ENCODE data around the gene S100A1.
"Not testable (repeated sequence)": the region's sequence is repeated elsewhere in the genome, so short reads cannot be mapped to it uniquely, and the experiment has no call there.

S100A1 gene

GRCh38 chr1:153670859-153671627 is 42.8 kb downstream of the S100A1 start, which contains the start of gene ILF2:
TSS of gene ILF2 (minus strand) at chr1:153670993. CDS start at chr1:153670922, 71 bp downstream.
- Histone ChIP-seq H3K4me3 (ENCODE audit: low read depth, low read length) (peak within 1 kb of the TSS; percentile 92), H2BK120ac (ENCODE audit: insufficient read depth, low read length, poor library complexity) (peak within 1 kb of the TSS; percentile 19), H4K8ac (ENCODE audit: low read depth, low read length) (peak within 1 kb of the TSS; percentile 85), H2BK12ac (ENCODE audit: low read length) (no peak within 1 kb of the TSS), H4K91ac (ENCODE audit: low read depth, low read length) (peak within 1 kb of the TSS; percentile 88), H3K27ac (ENCODE audit: low read depth, low read length) (peak within 1 kb of the TSS; percentile 32), H2BK5ac (ENCODE audit: low read depth, low read length, poor library complexity) (peak within 1 kb of the TSS; percentile 55), H3K23ac (ENCODE audit: low read length) (no peak within 1 kb of the TSS), H2AFZ (ENCODE audit: insufficient read depth, low read length, poor library complexity) (peak within 1 kb of the TSS; percentile 45), H3K4ac (ENCODE audit: low read depth, low read length) (peak within 1 kb of the TSS; percentile 96), H3K9me3 (ENCODE audit: insufficient read depth, low read depth, low read length) (no peaks in the 10 kb centered on the region), H3K9ac (ENCODE audit: low read length) (peak within 1 kb of the TSS; percentile 95), H4K12ac (ENCODE audit: low read depth, low read length) (peak within 1 kb of the TSS; percentile 43), H3K27me3 (ENCODE audit: insufficient read depth, low read length) (no peaks in the 10 kb centered on the region), H3K18ac (ENCODE audit: low read length) (peak within 1 kb of the TSS; percentile 63), H3K4me2 (ENCODE audit: low read length) (peak within 1 kb of the TSS; percentile 93), H3K36me3 (ENCODE audit: control insufficient read depth in 1 of 2, insufficient read depth in 2 of 2, low read length in 2 of 2) (peaks cover 25 to 29% of the 10 kb centered on the region in 2 experiments), H3K4me1 (ENCODE audit: control insufficient read depth in 1 of 2, insufficient read depth in 2 of 2, low read length in 2 of 2) (peaks cover 0 to 2% of the 10 kb centered on the region in 2 experiments), H2AK5ac (ENCODE audit: low read length) (peak within 1 kb of the TSS; percentile 73), H3K79me1 (ENCODE audit: low read length) (peaks cover 5% of the 10 kb centered on the region), H3K79me2 (ENCODE audit: control insufficient read depth, insufficient read depth, low read length, poor library complexity) (peaks cover 8% of the 10 kb centered on the region), H3K14ac (ENCODE audit: low read length) (peak within 1 kb of the TSS; percentile 82)
- WGBS (ENCODE audit: extremely low coverage, insufficient coverage, insufficient read length): no CpG with 5 or more reads among the region's 35 CpGs
- DNase-seq: peak; percentile 99 to 100

DNA sequence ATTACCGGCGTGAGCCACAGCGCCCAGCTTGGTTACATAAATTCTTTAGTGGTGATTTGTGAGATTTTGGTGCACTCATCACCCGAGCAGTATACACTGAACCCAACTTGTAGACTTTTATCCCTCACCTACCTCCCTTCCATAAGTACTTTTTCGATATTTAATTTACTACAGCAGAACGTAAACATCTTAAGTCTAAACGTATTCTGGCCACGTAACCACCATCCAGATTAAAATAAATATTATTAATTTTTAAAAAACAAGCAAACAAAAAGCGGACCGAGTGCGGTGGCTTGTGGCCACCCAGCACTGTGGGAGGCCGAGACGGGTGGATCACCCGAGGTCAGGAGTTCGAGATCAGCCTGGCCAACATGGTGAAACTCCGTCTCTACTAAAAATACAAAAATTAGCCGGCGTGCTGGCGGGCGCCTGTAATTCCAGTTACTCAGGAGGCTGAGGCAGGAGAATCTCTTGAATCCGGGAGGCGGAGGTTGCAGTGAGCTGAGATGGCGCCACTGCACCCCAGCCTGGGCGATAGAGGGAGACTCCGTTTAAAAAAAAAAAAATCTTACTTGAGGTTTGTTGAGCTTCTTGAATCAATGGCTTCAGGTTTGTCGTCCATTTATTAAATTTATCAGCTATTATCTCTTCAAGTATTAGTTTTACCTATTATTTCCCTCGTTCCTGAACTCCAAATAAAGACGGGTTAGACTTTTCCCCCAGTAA is 43.6 kb downstream of the S100A1 start:
- Histone ChIP-seq H2AFZ (ENCODE audit: insufficient read depth, low read length, poor library complexity) (peak overlapping the region; percentile 45), H3K4me2 (ENCODE audit: low read length) (peak overlapping the region; percentile 70), H3K36me3 (ENCODE audit: control insufficient read depth in 1 of 2, insufficient read depth in 2 of 2, low read length in 2 of 2) (peaks cover 18 to 22% of the 10 kb centered on the region in 2 experiments), H3K27ac (ENCODE audit: low read depth, low read length) (peak overlapping the region; percentile 32), H3K4me3 (ENCODE audit: low read depth, low read length) (peak overlapping the region; percentile 60)
- no CpG with 5 or more reads among the region's 28 CpGs for WGBS (ENCODE audit: extremely low coverage, insufficient coverage, insufficient read length)
- not testable (repeated sequence) for H3K23ac ChIP-seq (ENCODE audit: low read length); H3K79me1 ChIP-seq (ENCODE audit: low read length); H3K79me2 ChIP-seq (ENCODE audit: control insufficient read depth, insufficient read depth, low read length, poor library complexity); H2AK5ac ChIP-seq (ENCODE audit: low read length); H2BK12ac ChIP-seq (ENCODE audit: low read length); H3K9me3 ChIP-seq (ENCODE audit: insufficient read depth, low read depth, low read length); H3K9ac ChIP-seq (ENCODE audit: low read length); H4K12ac ChIP-seq (ENCODE audit: low read depth, low read length); H3K27me3 ChIP-seq (ENCODE audit: insufficient read depth, low read length); H3K18ac ChIP-seq (ENCODE audit: low read length); H2BK5ac ChIP-seq (ENCODE audit: low read depth, low read length, poor library complexity); H4K91ac ChIP-seq (ENCODE audit: low read depth, low read length); H3K14ac ChIP-seq (ENCODE audit: low read length); H3K4me1 ChIP-seq (ENCODE audit: control insufficient read depth in 1 of 2, insufficient read depth in 2 of 2, low read length in 2 of 2); H3K4ac ChIP-seq (ENCODE audit: low read depth, low read length); H4K8ac ChIP-seq (ENCODE audit: low read depth, low read length); H2BK120ac ChIP-seq (ENCODE audit: insufficient read depth, low read length, poor library complexity)
- peak in 1 of 2 donors; percentile 36 for DNase-seq

DNA sequence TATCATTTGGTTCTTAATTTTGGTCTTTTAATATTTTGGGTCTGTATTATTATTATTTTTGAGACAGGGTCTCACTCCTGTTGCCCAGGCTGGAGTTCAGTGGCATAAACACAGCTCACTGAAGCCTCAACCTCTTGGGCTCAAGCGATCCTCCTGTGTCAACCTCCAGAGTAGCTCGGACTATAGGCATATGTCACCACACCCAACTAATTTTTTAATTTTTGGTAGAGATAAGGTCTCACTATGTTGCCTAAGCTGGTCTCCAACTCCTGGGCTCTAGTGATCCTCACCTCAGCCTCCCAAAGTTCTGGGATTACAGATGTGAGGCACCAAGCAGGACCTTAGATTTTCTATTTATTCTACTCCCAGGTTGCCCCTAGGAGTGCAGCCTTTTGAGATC is 45.3 kb downstream of the S100A1 start:
- H3K4ac ChIP-seq (ENCODE audit: low read depth, low read length): no peak overlapping the region
- no peak overlapping the region for H2BK5ac ChIP-seq (ENCODE audit: low read depth, low read length, poor library complexity)
- no peaks in the 10 kb centered on the region for H3K9me3 ChIP-seq (ENCODE audit: insufficient read depth, low read depth, low read length)
- no peak overlapping the region for H3K23ac ChIP-seq (ENCODE audit: low read length)
- H3K4me2 ChIP-seq (ENCODE audit: low read length): no peak overlapping the region
- DNase-seq: no peak
- H3K27me3 ChIP-seq (ENCODE audit: insufficient read depth, low read length): peaks cover 6% of the 10 kb centered on the region
- no peak overlapping the region for H3K18ac ChIP-seq (ENCODE audit: low read length)
- H3K14ac ChIP-seq (ENCODE audit: low read length): no peak overlapping the region
- H3K36me3 ChIP-seq (ENCODE audit: control insufficient read depth in 1 of 2, insufficient read depth in 2 of 2, low read length in 2 of 2): peaks cover 8 to 9% of the 10 kb centered on the region in 2 experiments
- H3K79me1 ChIP-seq (ENCODE audit: low read length): peaks cover 5% of the 10 kb centered on the region
- H4K12ac ChIP-seq (ENCODE audit: low read depth, low read length): no peak overlapping the region
- no peak overlapping the region for H2BK120ac ChIP-seq (ENCODE audit: insufficient read depth, low read length, poor library complexity)
- no CpG with 5 or more reads among the region's 2 CpGs for WGBS (ENCODE audit: extremely low coverage, insufficient coverage, insufficient read length)
- H3K27ac ChIP-seq (ENCODE audit: low read depth, low read length): no peak overlapping the region
- H3K9ac ChIP-seq (ENCODE audit: low read length): no peak overlapping the region
- H2AFZ ChIP-seq (ENCODE audit: insufficient read depth, low read length, poor library complexity): no peak overlapping the region
- no peak overlapping the region for H4K91ac ChIP-seq (ENCODE audit: low read depth, low read length)
- peaks cover 3 to 7% of the 10 kb centered on the region in 2 experiments for H3K4me1 ChIP-seq (ENCODE audit: control insufficient read depth in 1 of 2, insufficient read depth in 2 of 2, low read length in 2 of 2)
- H2BK12ac ChIP-seq (ENCODE audit: low read length): no peak overlapping the region
- no peak overlapping the region for H2AK5ac ChIP-seq (ENCODE audit: low read length)
- no peak overlapping the region for H4K8ac ChIP-seq (ENCODE audit: low read depth, low read length)
- H3K79me2 ChIP-seq (ENCODE audit: control insufficient read depth, insufficient read depth, low read length, poor library complexity): peaks cover 8% of the 10 kb centered on the region
- no peak overlapping the region for H3K4me3 ChIP-seq (ENCODE audit: low read depth, low read length)

GRCh38 chr1:153677718-153678518 is 49.7 kb downstream of the S100A1 start:
- Histone ChIP-seq H3K27me3 (ENCODE audit: insufficient read depth, low read length) (peaks cover 28% of the 10 kb centered on the region), H3K18ac (ENCODE audit: low read length) (no peak overlapping the region), H2BK12ac (ENCODE audit: low read length) (no peak overlapping the region), H3K9me3 (ENCODE audit: insufficient read depth, low read depth, low read length) (peaks cover 3% of the 10 kb centered on the region), H3K4me2 (ENCODE audit: low read length) (peak overlapping the region; percentile 65), H3K4me1 (ENCODE audit: control insufficient read depth in 1 of 2, insufficient read depth in 2 of 2, low read length in 2 of 2) (peaks cover 9 to 17% of the 10 kb centered on the region in 2 experiments), H3K36me3 (ENCODE audit: control insufficient read depth in 1 of 2, insufficient read depth in 2 of 2, low read length in 2 of 2) (no peaks in the 10 kb centered on the region), H3K14ac (ENCODE audit: low read length) (no peak overlapping the region), H4K12ac (ENCODE audit: low read depth, low read length) (no peak overlapping the region), H2BK5ac (ENCODE audit: low read depth, low read length, poor library complexity) (no peak overlapping the region), H3K9ac (ENCODE audit: low read length) (no peak overlapping the region), H3K79me1 (ENCODE audit: low read length) (no peaks in the 10 kb centered on the region), H3K4ac (ENCODE audit: low read depth, low read length) (no peak overlapping the region), H4K8ac (ENCODE audit: low read depth, low read length) (no peak overlapping the region), H3K23ac (ENCODE audit: low read length) (no peak overlapping the region), H2AK5ac (ENCODE audit: low read length) (no peak overlapping the region), H3K79me2 (ENCODE audit: control insufficient read depth, insufficient read depth, low read length, poor library complexity) (no peaks in the 10 kb centered on the region), H2AFZ (ENCODE audit: insufficient read depth, low read length, poor library complexity) (no peak overlapping the region), H4K91ac (ENCODE audit: low read depth, low read length) (no peak overlapping the region), H3K27ac (ENCODE audit: low read depth, low read length) (no peak overlapping the region), H2BK120ac (ENCODE audit: insufficient read depth, low read length, poor library complexity) (no peak overlapping the region), H3K4me3 (ENCODE audit: low read depth, low read length) (peak overlapping the region; percentile 33)
- no CpG with 5 or more reads among the region's 29 CpGs for WGBS (ENCODE audit: extremely low coverage, insufficient coverage, insufficient read length)
- DNase-seq: peak in 1 of 2 donors; percentile 61

Measured in trophoblast cell (in vitro differentiated cells and primary cell).